Breast epithelium (tissue), 3 donors: ENCODE data around the gene ATP8A1.

ENCODE experiments used
- POLR2AphosphoS5 ChIP-seq, 3 donors: sonication (generic); formaldehyde crosslinking; IDR thresholded peaks; one replicate each; pipeline ENCODE4 v1.6.1; 2017; ENCODE audit warnings: antibody characterized with exemption in 3 of 3
- TF ChIP-seq, protein P1 (sequence below), 3 donors: fragments of 450-650 bp; IDR thresholded peaks; one replicate each; pipeline ENCODE4 v1.5.1; 2016 to 2017; ENCODE audit warnings: antibody characterized with exemption in 3 of 3, mild to moderate bottlenecking in 3 of 3, moderate library complexity in 3 of 3

DNA sequence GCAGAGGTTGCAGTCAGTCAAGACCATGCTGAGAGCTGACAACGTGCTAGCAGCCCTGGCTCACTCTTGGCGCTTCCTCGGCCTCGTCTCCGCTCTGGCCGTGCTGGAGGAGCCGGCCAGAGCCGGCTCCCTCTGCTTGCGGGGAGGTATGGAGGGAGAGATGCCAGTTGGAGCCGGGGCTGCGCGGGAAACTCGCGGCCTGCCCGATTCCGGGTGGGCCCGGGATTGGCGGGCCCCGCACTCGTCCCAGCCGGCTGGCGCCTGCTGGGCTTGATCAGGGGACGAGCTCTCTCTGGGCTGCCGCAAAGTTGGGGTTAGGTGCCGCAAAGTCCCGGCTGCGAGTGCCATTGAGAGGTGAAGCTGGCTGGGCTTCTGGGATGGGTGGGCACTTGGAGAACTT lies 287.4 kb downstream of the ATP8A1 start:
- TF ChIP-seq, protein P1, sequence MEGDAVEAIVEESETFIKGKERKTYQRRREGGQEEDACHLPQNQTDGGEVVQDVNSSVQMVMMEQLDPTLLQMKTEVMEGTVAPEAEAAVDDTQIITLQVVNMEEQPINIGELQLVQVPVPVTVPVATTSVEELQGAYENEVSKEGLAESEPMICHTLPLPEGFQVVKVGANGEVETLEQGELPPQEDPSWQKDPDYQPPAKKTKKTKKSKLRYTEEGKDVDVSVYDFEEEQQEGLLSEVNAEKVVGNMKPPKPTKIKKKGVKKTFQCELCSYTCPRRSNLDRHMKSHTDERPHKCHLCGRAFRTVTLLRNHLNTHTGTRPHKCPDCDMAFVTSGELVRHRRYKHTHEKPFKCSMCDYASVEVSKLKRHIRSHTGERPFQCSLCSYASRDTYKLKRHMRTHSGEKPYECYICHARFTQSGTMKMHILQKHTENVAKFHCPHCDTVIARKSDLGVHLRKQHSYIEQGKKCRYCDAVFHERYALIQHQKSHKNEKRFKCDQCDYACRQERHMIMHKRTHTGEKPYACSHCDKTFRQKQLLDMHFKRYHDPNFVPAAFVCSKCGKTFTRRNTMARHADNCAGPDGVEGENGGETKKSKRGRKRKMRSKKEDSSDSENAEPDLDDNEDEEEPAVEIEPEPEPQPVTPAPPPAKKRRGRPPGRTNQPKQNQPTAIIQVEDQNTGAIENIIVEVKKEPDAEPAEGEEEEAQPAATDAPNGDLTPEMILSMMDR (IDR thresholded peaks at IDR 0.05) = no peak
- TF ChIP-seq POLR2AphosphoS5 (IDR thresholded peaks at IDR 0.05) = no peak
